Hepatocyte (in vitro differentiated cells): Measurements from ENCODE around the gene DNAAF1. TPM values are rescaled to one million over a fixed set of nuclear protein-coding genes. Genes with fewer than 3 reads are reported as not detected.

ENCODE experiments used
- DNase-seq: peaks from one replicate; pipeline ENCODE4 v3.0.0-alpha.2; 2016; ENCODE audit warnings: low spot score
- H2AFZ ChIP-seq: fragments of 200-600 bp; sonication (generic); 2 replicates; pipeline ENCODE4 v1.6.0; 2016; ENCODE audit warnings: antibody characterized with exemption, mild to moderate bottlenecking
- H3K27ac ChIP-seq: fragments of 200-600 bp; sonication (generic); 2 replicates; pipeline ENCODE4 v1.5.1; 2016; ENCODE audit warnings: mild to moderate bottlenecking
- H3K27me3 ChIP-seq: fragments of 200-600 bp; sonication (generic); 2 replicates; pipeline ENCODE4 v1.6.1; 2016
- H3K36me3 ChIP-seq: fragments of 200-600 bp; sonication (generic); replicated peaks from 2 replicates; pipeline ENCODE4 v1.5.1; 2016; ENCODE audit warnings: low read depth; ENCODE audit not compliant: insufficient read depth
- H3K4me1 ChIP-seq: fragments of 200-600 bp; sonication (generic); 2 replicates; pipeline ENCODE4 v1.5.1; 2016; ENCODE audit warnings: mild to moderate bottlenecking, moderate library complexity; ENCODE audit not compliant: insufficient read depth
- H3K4me2 ChIP-seq: fragments of 200-600 bp; sonication (generic); 2 replicates; pipeline ENCODE4 v1.6.0; 2016
- H3K4me3 ChIP-seq: fragments of 200-600 bp; sonication (generic); 2 replicates; pipeline ENCODE4 v1.5.1; 2016; ENCODE audit warnings: mild to moderate bottlenecking
- H3K79me2 ChIP-seq: fragments of 200-600 bp; sonication (generic); 2 replicates; pipeline ENCODE4 v1.6.0; 2017; ENCODE audit warnings: mild to moderate bottlenecking
- H3K9me2 ChIP-seq: fragments of 200-600 bp; sonication (generic); replicated peaks from 2 replicates; pipeline ENCODE4 v1.6.0; 2017; ENCODE audit warnings: mild to moderate bottlenecking; ENCODE audit not compliant: insufficient read depth
- H3K9me3 ChIP-seq: fragments of 200-600 bp; sonication (generic); 2 replicates; pipeline ENCODE4 v1.5.1; 2016; ENCODE audit warnings: low read depth, mild to moderate bottlenecking
- H4K20me1 ChIP-seq: fragments of 200-600 bp; sonication (generic); 2 replicates; pipeline ENCODE4 v1.6.0; 2016; ENCODE audit warnings: mild to moderate bottlenecking; ENCODE audit not compliant: insufficient read depth, poor library complexity, severe bottlenecking
- EZH2 ChIP-seq: fragments of 200-600 bp; sonication (generic); IDR thresholded peaks from 2 replicates; pipeline ENCODE4 v1.6.1; 2016; ENCODE audit warnings: antibody characterized with exemption, mild to moderate bottlenecking, borderline replicate concordance
- EZH2phosphoT487 ChIP-seq: fragments of 200-600 bp; sonication (generic); IDR thresholded peaks from one replicate; pipeline ENCODE4 v1.6.1; 2018; ENCODE audit warnings: antibody characterized with exemption, mild to moderate bottlenecking, low read depth, moderate library complexity; ENCODE audit not compliant: unreplicated experiment, severe bottlenecking
- WGBS: methylation state at CpG from one replicate; pipeline ENCODE4 v1.1.6; 2016; ENCODE audit warnings: low lambda C conversion rate; ENCODE audit errors: missing lambda C conversion rate; 5-methylcytosine and 5-hydroxymethylcytosine counted together
- polyA plus RNA-seq: library from polyadenylated mRNA; unstranded; fragments of >200 nt; fragmentation: Nextera tagmentation; extraction: Ambion mirVana; gene quantifications from 2 replicates; pipeline ENCODE4 v1.2.1, GENCODE V29; 2016
- total RNA-seq: library from RNA; depleted of rRNA; stranded (reverse); fragments of >200 nt; gene quantifications from 2 replicates; pipeline ENCODE4 v1.2.3, GENCODE V29; 2014
- TF ChIP-seq, protein P1 (sequence below): fragments of 200-600 bp; sonication (generic); IDR thresholded peaks from 2 replicates; pipeline ENCODE4 v1.5.1; 2016; ENCODE audit warnings: antibody characterized with exemption, mild to moderate bottlenecking; ENCODE audit not compliant: poor library complexity

DNAAF1 gene
- total and polyA plus RNA-seq, 2 experiments from 2014 or later = 0.13 to 0.31 TPM

DNA sequence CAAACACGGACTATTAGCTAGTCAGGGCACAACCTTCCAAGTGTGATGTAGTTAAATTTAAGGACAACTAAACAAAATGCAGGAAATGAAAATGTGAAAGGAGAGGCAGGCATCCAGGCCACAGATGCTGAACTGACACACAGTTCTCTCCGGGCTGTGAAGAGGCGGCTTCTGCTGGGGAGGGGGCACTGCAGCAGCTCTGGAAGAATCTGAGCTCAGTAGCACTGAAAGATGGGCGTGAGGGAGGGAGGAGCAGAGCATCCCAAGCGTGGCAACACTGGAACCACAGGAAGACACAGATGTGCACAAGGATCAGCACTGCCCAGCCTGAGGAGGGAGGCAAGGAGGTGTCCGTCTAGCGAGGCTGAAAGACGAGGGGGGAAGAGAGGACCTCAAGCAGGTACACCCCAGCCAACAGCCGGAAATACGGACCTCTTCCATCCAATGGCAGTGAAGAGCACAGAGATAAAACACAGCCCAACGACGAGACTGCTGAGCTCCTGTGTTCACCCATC is 39.8 kb upstream of the DNAAF1 start:
- 89% methylated on average over 12 of the region's 12 CpGs for WGBS
- H3K9me3 ChIP-seq = no peaks in the 10 kb centered on the region
- H3K36me3 ChIP-seq = no peaks in the 10 kb centered on the region
- TF ChIP-seq EZH2 = no peak
- TF ChIP-seq, protein P1, sequence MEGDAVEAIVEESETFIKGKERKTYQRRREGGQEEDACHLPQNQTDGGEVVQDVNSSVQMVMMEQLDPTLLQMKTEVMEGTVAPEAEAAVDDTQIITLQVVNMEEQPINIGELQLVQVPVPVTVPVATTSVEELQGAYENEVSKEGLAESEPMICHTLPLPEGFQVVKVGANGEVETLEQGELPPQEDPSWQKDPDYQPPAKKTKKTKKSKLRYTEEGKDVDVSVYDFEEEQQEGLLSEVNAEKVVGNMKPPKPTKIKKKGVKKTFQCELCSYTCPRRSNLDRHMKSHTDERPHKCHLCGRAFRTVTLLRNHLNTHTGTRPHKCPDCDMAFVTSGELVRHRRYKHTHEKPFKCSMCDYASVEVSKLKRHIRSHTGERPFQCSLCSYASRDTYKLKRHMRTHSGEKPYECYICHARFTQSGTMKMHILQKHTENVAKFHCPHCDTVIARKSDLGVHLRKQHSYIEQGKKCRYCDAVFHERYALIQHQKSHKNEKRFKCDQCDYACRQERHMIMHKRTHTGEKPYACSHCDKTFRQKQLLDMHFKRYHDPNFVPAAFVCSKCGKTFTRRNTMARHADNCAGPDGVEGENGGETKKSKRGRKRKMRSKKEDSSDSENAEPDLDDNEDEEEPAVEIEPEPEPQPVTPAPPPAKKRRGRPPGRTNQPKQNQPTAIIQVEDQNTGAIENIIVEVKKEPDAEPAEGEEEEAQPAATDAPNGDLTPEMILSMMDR = no peak
- TF ChIP-seq EZH2phosphoT487 = no peak
- H4K20me1 ChIP-seq = peaks cover 68% of the 10 kb centered on the region
- peaks cover 97% of the 10 kb centered on the region for H3K79me2 ChIP-seq
- no peak for DNase-seq
- no peaks in the 10 kb centered on the region for H3K9me2 ChIP-seq
- no peaks in the 10 kb centered on the region for H3K27me3 ChIP-seq
- no peak overlapping the region for H3K4me2 ChIP-seq
- H2AFZ ChIP-seq = no peak overlapping the region
- no peaks in the 10 kb centered on the region for H3K4me1 ChIP-seq
- no peak overlapping the region for H3K27ac ChIP-seq
- H3K4me3 ChIP-seq = no peak overlapping the region

DNA sequence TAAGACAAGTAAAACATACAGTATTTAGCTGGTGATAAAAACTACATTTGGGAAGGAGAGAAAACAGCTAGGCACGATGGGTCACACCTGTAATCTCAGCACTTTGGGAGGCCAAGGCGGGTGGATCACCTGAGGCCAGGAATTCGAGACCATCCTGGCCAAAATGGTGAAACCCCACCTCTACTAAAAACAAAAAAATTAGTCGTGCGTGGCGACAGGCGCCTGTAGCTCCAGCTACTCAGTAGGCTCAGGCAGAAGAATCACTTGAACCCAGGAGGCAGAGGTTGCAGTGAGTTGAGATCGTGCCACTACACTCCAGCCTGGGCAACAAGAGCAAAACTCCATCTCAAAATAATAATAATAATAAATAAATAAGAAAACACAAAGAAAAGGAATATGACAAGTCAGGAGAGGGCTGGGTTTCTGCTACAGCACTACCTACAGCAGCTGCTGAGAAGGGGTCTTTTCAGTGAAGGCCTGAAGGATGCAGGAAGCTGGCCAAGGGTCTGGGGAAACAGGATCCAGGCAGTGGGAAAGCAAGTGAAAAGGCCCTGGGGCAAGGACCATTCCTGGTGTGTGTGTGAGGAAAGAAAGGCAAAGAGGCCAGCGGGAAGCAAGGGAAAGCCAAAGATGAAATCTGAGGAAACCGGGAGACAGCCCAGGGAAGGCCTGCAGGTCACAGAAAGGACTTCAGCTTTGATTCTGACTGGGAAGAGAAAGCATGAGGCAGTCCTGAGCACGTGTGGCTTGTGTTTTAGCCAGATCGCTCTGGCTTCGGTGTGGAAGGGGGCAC is 39.0 kb upstream of the DNAAF1 start:
- Histone ChIP-seq H3K79me2 (peaks cover 100% of the 10 kb centered on the region), H3K4me3 (no peak overlapping the region), H3K27ac (no peak overlapping the region), H3K36me3 (no peaks in the 10 kb centered on the region), H4K20me1 (peaks cover 76% of the 10 kb centered on the region), H3K27me3 (no peaks in the 10 kb centered on the region), H3K4me1 (no peaks in the 10 kb centered on the region), H3K4me2 (no peak overlapping the region), H2AFZ (no peak overlapping the region), H3K9me2 (no peaks in the 10 kb centered on the region), H3K9me3 (no peaks in the 10 kb centered on the region)
- TF ChIP-seq, protein P1 = no peak
- TF ChIP-seq EZH2 = no peak
- TF ChIP-seq EZH2phosphoT487 = no peak
- DNase-seq = no peak
- WGBS = 87% methylated on average over 13 of the region's 13 CpGs

DNA sequence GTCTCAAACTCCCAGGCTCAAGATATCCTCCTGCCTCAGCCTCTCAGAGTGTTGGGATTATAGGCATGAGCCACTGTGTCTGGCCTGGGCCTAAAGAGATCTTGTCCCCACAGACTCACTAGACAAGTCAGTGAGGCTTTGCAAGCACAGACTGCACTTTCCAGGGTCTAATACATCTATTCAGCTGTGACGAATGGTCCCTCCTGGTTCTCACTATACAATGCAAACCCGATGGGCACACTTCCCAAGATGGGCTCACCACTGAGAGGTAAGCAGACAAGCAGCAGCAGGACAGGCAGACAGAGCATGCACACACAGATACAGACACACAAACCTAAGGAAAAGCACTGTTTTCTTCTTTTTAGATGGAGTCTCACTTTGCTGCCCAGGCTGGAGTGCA is 37.2 kb upstream of the DNAAF1 start:
- peaks cover 81% of the 10 kb centered on the region for H4K20me1 ChIP-seq
- TF ChIP-seq, protein P1 = no peak
- no peak for TF ChIP-seq EZH2
- no peak for TF ChIP-seq EZH2phosphoT487
- 96% methylated on average over 2 of the region's 2 CpGs for WGBS
- H3K4me1 ChIP-seq = no peaks in the 10 kb centered on the region
- H3K4me3 ChIP-seq = no peak overlapping the region
- no peaks in the 10 kb centered on the region for H3K27me3 ChIP-seq
- no peaks in the 10 kb centered on the region for H3K36me3 ChIP-seq
- DNase-seq = no peak
- no peak overlapping the region for H3K27ac ChIP-seq
- H3K9me2 ChIP-seq = no peaks in the 10 kb centered on the region
- no peaks in the 10 kb centered on the region for H3K9me3 ChIP-seq
- no peak overlapping the region for H3K4me2 ChIP-seq
- peaks cover 100% of the 10 kb centered on the region for H3K79me2 ChIP-seq
- no peak overlapping the region for H2AFZ ChIP-seq
